Measurements from ENCODE around the gene DOCK1. TPM values are rescaled to one million over a fixed set of nuclear protein-coding genes. Genes with fewer than 3 reads are reported as not detected.
"Not testable (repeated sequence)": the region's sequence is repeated elsewhere in the genome, so short reads cannot be mapped to it uniquely, and the experiment has no call there.

DOCK1 gene
- total RNA-seq, 6 experiments from 2014 or later, result 50.6 to 59.9 (median 54.7) TPM

DNA sequence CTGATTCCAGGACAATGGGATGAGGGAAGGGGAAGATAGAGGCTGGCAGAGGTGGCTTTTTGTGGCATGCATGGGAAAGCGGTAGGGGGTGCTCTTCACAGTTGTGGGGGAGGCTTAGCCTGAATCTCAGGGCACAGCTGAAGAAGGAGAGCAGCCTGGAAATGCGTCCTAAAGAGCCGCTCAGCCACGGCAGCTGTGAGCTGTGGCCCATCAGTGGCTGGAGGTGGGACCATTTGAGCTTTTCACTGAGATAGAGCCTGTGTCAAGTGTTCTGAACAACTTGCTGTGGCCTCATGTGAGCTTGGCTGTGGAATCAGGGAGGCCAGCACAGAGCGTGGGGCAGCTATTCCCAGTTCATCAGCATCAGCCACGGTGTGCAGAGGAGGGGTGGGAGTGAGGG is 391.5 kb downstream of the DOCK1 start:
- H3K27ac Mint-ChIP-seq, result no peak overlapping the region
- DNase-seq, result no peak
- no peak overlapping the region for H3K4me3 Mint-ChIP-seq
- H3K4me1 Mint-ChIP-seq (ENCODE audit: low read depth), result peaks cover 6% of the 10 kb centered on the region; the same call in 1 of the 2 replicates
- TF ChIP-seq, protein P1, sequence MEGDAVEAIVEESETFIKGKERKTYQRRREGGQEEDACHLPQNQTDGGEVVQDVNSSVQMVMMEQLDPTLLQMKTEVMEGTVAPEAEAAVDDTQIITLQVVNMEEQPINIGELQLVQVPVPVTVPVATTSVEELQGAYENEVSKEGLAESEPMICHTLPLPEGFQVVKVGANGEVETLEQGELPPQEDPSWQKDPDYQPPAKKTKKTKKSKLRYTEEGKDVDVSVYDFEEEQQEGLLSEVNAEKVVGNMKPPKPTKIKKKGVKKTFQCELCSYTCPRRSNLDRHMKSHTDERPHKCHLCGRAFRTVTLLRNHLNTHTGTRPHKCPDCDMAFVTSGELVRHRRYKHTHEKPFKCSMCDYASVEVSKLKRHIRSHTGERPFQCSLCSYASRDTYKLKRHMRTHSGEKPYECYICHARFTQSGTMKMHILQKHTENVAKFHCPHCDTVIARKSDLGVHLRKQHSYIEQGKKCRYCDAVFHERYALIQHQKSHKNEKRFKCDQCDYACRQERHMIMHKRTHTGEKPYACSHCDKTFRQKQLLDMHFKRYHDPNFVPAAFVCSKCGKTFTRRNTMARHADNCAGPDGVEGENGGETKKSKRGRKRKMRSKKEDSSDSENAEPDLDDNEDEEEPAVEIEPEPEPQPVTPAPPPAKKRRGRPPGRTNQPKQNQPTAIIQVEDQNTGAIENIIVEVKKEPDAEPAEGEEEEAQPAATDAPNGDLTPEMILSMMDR (IDR thresholded peaks at IDR 0.05), result no peak
- H3K9me3 Mint-ChIP-seq, result no peaks in the 10 kb centered on the region
- 0 out of 2 replicates have a peak, but pooled peaks cover 3% of the 10 kb centered on the region for H3K36me3 Mint-ChIP-seq (ENCODE audit: low read depth)
- H3K27me3 Mint-ChIP-seq (ENCODE audit: insufficient read depth), result no peaks in the 10 kb centered on the region; the same call in none of the 2 replicates

DNA sequence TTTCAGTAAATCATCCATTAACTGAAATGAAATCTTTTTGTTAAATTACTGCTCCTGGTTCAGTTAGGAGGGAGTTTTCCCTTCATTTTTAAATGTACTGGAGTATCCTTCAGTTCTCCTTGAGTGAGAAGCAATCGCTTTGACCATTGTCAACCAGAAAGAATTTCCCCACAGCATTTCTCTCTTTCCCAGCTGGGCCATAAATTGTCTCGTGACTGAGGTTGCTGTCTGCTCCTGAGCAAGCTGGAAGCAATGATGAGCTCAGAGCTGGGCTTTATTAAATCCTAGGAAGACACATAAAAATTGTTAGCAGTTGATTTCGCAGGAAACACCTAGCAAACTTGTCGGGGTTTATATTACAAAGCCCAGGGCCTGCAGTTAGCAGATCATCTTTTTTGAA is 393.2 kb downstream of the DOCK1 start:
- peak; percentile 8 for DNase-seq
- Mint-ChIP-seq H3K4me1 (ENCODE audit: low read depth) (peaks cover 11% of the 10 kb centered on the region; the same call in 1 of the 2 replicates), H3K27ac (peak overlapping the region; percentile 26; the same call in 1 of the 2 replicates), H3K4me3 (no peak overlapping the region), H3K9me3 (no peaks in the 10 kb centered on the region), H3K36me3 (ENCODE audit: low read depth) (0 out of 2 replicates have a peak, but pooled peaks cover 3% of the 10 kb centered on the region), H3K27me3 (ENCODE audit: insufficient read depth) (peaks cover 3% of the 10 kb centered on the region)
- TF ChIP-seq, protein P1 (IDR thresholded peaks at IDR 0.05), result no peak

- DNase-seq; H3K27me3 Mint-ChIP-seq (ENCODE audit: insufficient read depth); H3K36me3 Mint-ChIP-seq (ENCODE audit: low read depth); H3K4me3 Mint-ChIP-seq; H3K9me3 Mint-ChIP-seq; H3K27ac Mint-ChIP-seq: not testable (repeated sequence)
- peaks cover 11% of the 10 kb centered on the region; the same call in 1 of the 2 replicates for H3K4me1 Mint-ChIP-seq (ENCODE audit: low read depth)
Measured at GRCh38 chr10:127299192-127299591, 394.0 kb downstream of the DOCK1 start.

GRCh38 chr10:127299956-127300689 is 394.9 kb downstream of the DOCK1 start:
- TF ChIP-seq, protein P1 (IDR thresholded peaks at IDR 0.05), result no peak
- DNase-seq, result no peak
- H3K27ac Mint-ChIP-seq, result no peak overlapping the region
- H3K36me3 Mint-ChIP-seq (ENCODE audit: low read depth), result no peaks in the 10 kb centered on the region
- peaks cover 3% of the 10 kb centered on the region for H3K27me3 Mint-ChIP-seq (ENCODE audit: insufficient read depth)
- H3K4me1 Mint-ChIP-seq (ENCODE audit: low read depth), result peaks cover 11% of the 10 kb centered on the region; the same call in 1 of the 2 replicates
- H3K9me3 Mint-ChIP-seq, result no peaks in the 10 kb centered on the region
- no peak overlapping the region for H3K4me3 Mint-ChIP-seq

DNA sequence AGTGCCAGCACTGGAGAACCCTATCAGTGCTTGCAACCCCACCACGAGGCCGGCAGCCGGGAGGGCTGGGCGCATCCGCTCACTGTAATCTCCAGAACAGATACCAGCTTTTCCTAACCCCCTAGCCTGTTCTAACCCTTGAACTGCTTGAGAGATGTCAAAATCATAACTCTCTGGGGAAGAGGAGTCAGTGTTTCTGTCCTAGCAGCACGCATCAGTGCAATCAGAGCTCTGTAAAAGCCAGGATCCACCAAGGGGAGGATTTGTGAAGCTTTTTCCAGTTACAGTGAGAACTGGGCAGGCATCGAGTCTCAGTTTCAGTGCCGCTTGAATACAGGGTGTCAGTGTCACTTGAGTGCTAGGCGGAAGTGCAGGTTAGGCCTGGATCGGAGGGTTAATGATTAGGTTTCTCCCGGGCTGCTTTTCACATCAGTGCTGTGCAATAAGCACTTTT is 395.7 kb downstream of the DOCK1 start:
- no peak for DNase-seq
- Mint-ChIP-seq H3K36me3 (ENCODE audit: low read depth) (no peaks in the 10 kb centered on the region), H3K4me3 (no peak overlapping the region), H3K9me3 (no peaks in the 10 kb centered on the region), H3K27me3 (ENCODE audit: insufficient read depth) (peaks cover 3% of the 10 kb centered on the region), H3K27ac (no peak overlapping the region), H3K4me1 (ENCODE audit: low read depth) (peaks cover 11% of the 10 kb centered on the region; the same call in 1 of the 2 replicates)
- TF ChIP-seq, protein P1 (IDR thresholded peaks at IDR 0.05), result no peak

DNA sequence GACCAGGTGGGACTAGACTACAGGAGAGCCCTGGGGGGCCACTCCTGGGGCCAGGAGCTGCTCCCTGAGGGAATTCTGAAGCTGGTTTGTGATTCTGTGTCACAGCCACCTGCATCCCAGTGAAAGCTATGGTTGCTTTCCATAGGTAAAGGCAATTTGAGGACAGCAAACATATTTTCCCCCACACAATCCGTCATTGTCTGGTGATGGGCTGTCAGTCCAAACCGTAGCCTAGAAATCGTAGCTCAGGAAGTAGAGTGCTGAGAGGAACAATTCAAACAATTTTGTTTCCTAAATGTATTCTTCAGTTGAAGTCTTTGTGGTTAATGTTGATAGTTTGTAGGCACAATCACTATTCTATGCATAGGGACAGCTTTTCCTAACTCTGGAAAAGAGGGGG is 397.1 kb downstream of the DOCK1 start:
- no peaks in the 10 kb centered on the region for H3K9me3 Mint-ChIP-seq
- peaks cover 11% of the 10 kb centered on the region; the same call in 1 of the 2 replicates for H3K4me1 Mint-ChIP-seq (ENCODE audit: low read depth)
- no peak for DNase-seq
- no peak overlapping the region for H3K4me3 Mint-ChIP-seq
- no peaks in the 10 kb centered on the region for H3K36me3 Mint-ChIP-seq (ENCODE audit: low read depth)
- H3K27ac Mint-ChIP-seq, result no peak overlapping the region
- H3K27me3 Mint-ChIP-seq (ENCODE audit: insufficient read depth), result peaks cover 3% of the 10 kb centered on the region
- TF ChIP-seq, protein P1 (IDR thresholded peaks at IDR 0.05), result no peak

Data from HFFc6 (cell line).